ENCODE results near the gene HYPK. TPM values are rescaled to one million over a fixed set of nuclear protein-coding genes. Genes with fewer than 3 reads are reported as not detected.

HYPK gene
- total RNA-seq, 120 experiments from 2014 or later, result 6.8 to 38.8 (median 17.4) TPM

Small RNA genes lying within 50 kb of the gene (microRNA-seq; reads per million reads assigned to microRNA genes)
- gene MIR1282, result 0 to 0.40 (median 0) reads per million in 43 experiments

Other genes with a start within 250 kb of the HYPK start
- 100 to 1,000 TPM; 118 to 291 (median 195) TPM for gene PPIP5K1, start 210.4 kb upstream of the HYPK start, total RNA-seq
- gene CKMT1B, start 206.6 kb upstream of the HYPK start, total RNA-seq, result 100 to 1,000 TPM in 64 of 120 experiments, 10 to 100 TPM in 56; 37.5 to 187 (median 102) TPM
- 10 to 100 TPM in 111 of 120 experiments, 1 to 10 TPM in 9; 5.8 to 38.2 (median 17.2) TPM for gene STRC, start 181.8 kb upstream of the HYPK start, total RNA-seq
- 10 to 100 TPM; 19.6 to 63.1 (median 37.4) TPM for gene CATSPER2, start 151.8 kb upstream of the HYPK start, total RNA-seq
- 100 to 1,000 TPM in 10 of 120 experiments, 10 to 100 TPM in 110; 20.0 to 133 (median 80.0) TPM for gene CKMT1A, start 106.7 kb upstream of the HYPK start, total RNA-seq
- 100 to 1,000 TPM in 111 of 120 experiments, 10 to 100 TPM in 9; 74.6 to 209 (median 122) TPM for gene PDIA3, start 54.2 kb upstream of the HYPK start, total RNA-seq
- 1 to 10 TPM in 111 of 120 experiments, under 1 TPM in 7, not detected in 2; 0.37 to 6.0 (median 2.3) TPM for gene ELL3, start 23.6 kb upstream of the HYPK start, total RNA-seq
- 100 to 1,000 TPM; 187 to 396 (median 280) TPM for gene SERF2, start 8.3 kb upstream of the HYPK start, total RNA-seq
- 1 to 10 TPM in 18 of 120 experiments, under 1 TPM in 89, not detected in 13; 0.16 to 2.1 (median 0.63) TPM for gene SERINC4, start 379 bp upstream of the HYPK start, total RNA-seq
- 10 to 100 TPM; 15.9 to 30.4 (median 23.4) TPM for gene MFAP1, start 24.1 kb downstream of the HYPK start, total RNA-seq
- gene WDR76, start 26.4 kb downstream of the HYPK start, total RNA-seq, result 1 to 10 TPM; 1.8 to 9.8 (median 4.1) TPM